HG03175 (cell line): ENCODE measurements around the gene RASL10B.
"Not testable (repeated sequence)": the region's sequence is repeated elsewhere in the genome, so short reads cannot be mapped to it uniquely, and the experiment has no call there.

ENCODE experiments used
- ATAC-seq: cut with Tn5 transposase; IDR thresholded peaks from one replicate; pipeline ENCODE4 v1.9.1; 2021; ENCODE audit warnings: mild to moderate bottlenecking, moderate library complexity; ENCODE audit not compliant: unreplicated experiment

Gene RASL10B, protein sequence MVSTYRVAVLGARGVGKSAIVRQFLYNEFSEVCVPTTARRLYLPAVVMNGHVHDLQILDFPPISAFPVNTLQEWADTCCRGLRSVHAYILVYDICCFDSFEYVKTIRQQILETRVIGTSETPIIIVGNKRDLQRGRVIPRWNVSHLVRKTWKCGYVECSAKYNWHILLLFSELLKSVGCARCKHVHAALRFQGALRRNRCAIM

GRCh38 chr17:35731239-35731916 lies at the start of gene RASL10B:
RASL10B (plus strand) TSS chr17:35731639; CDS start chr17:35735185, 3,546 bp downstream.
- ATAC-seq = no peak

- ATAC-seq = no peak
Measured at GRCh38 chr17:35683591-35683990, 47.8 kb upstream of the RASL10B start.

DNA sequence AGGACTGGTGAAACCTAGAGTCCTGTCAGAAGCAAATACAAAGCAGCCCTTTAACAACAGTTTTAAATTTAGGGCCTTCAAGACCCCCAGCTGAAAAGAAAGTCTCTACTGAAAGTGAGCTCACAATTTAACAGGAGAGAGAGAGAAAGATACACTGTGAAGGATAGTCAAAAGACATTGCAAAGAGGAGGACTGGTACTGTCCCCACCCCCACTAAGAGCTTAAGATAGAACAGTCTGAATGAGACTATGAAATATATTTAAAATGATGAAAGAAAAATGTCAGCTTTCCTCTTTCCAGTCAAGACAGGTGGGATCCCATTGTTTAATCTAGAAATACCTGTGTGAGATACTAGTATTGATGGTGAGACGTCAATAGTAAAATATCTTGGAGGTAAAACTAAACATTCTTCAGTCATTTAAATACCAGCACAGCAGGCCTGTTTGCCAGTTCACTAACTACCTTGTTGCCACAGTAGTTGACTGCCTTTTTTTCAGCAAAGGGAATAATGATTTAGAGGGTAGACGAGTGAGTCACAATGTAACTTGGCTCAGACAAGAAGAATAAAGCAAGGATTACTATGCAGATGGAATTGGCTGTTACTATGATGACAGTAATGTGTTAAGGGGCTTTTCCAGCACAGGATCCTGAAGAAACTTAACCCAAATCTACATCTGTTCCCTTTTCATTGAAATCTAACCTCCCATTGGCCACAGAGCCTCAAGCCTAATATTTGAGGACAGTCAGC lies 47.2 kb upstream of the RASL10B start:
- ATAC-seq = no peak

- ATAC-seq = no peak
Measured at GRCh38 chr17:35692512-35693210, 38.8 kb upstream of the RASL10B start.

DNA sequence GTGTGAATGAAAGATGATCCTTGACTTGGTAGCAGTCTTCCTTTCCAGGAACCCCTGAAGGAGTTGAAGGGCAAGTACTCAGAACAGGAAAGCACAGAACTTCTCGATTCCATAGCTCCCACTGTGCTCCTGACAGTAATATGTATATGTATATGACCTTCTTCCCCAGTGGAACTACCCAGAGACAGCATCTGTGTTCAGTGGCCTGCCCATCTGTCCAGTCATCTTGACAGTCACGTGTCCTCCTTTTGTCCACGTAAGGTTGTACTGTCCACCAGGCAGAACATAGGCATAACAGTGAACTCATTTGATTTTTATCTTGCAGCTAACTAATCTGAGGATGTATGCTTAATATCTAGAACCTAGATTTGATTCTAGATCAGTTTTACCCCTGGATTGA lies 37.8 kb upstream of the RASL10B start:
- ATAC-seq = no peak

- ATAC-seq = no peak
Measured at GRCh38 chr17:35694906-35695305, 36.5 kb upstream of the RASL10B start.

GRCh38 chr17:35695613-35696012 lies 35.8 kb upstream of the RASL10B start:
- no peak for ATAC-seq

GRCh38 chr17:35698800-35699199 lies 32.6 kb upstream of the RASL10B start:
- ATAC-seq = no peak

GRCh38 chr17:35700150-35700549 lies 31.3 kb upstream of the RASL10B start:
- ATAC-seq = no peak

DNA sequence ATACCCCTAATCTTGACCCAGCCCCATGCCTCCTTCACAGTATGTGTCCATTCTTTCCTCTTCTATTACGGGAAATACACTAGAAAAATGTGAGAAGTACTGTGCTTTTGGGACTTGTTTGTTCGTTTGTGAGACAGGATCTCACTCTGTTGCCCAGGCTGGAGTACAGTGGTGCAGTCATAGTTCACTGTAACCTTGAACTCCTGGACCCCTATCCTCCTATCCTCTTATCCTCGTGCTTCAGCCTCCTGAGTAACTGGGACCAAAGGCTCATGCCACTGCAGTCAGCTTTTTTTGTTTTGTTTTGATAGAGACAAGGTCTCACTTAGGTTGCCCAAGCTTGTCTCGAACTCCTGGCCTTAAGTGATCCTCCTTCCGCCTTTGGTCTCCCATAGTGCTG lies 29.9 kb upstream of the RASL10B start:
- ATAC-seq = no peak

DNA sequence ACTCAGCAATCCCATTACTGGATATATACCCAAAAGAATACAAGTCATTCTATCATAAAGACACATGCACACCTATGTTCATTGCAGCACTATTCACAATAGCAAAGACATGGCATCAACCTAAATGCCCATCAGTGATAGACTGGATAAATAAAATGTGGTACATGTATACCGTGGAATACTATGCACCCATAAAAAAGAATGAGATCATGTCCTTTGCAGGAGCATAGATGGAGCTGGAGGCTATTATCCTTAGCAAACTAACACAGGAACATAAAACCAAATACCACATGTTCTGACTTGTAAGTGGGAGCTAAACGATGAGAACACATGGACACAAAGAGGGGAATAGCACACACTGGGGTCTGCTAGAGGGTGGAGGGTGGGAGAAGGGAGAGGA lies 28.1 kb upstream of the RASL10B start:
- not testable (repeated sequence) for ATAC-seq

GRCh38 chr17:35705230-35705629 lies 26.2 kb upstream of the RASL10B start:
- ATAC-seq = no peak

DNA sequence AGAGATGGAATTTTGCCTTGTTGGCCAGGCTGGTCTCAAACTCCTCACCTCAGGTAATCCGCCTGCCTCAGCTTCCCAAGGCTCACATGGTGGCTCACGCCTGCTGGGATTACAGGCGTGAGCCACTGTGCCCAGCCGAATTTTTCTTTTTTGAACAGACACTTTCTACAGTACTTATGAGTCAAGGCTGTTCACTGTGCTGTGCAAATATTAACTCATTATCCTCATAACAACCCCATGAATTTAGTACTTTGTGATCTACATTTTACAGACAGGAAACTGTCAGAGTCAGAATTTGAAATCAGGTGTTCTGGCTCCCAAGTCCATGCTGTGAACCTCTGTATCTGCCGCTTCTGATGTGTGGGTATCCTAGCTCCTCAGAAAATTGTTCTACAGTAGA lies 25.7 kb upstream of the RASL10B start:
- no peak for ATAC-seq

- ATAC-seq = no peak
Measured at GRCh38 chr17:35708149-35708548, 23.3 kb upstream of the RASL10B start.

DNA sequence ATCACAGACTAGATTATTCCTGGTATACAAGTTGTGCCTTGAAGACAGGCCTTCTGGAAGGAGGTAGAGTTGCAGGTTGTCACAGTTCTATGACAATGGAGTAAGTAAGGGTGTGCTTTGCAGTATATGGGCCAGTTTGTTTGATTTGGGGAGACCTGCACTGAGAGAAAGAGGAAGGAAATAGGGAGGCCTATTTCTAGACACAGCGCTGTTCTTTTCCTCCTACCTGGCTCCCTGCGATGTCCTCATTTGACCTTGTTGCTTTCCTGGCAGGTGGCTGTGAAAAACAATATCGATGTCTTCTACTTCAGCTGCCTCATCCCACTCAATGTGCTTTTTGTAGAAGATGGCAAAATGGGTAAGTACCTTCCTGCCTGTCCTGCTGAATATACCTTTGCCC lies 22.5 kb upstream of the RASL10B start:
- no peak for ATAC-seq

GRCh38 chr17:35709874-35710273 lies 21.6 kb upstream of the RASL10B start:
- ATAC-seq = no peak

- no peak for ATAC-seq
Measured at GRCh38 chr17:35710950-35711349, 20.5 kb upstream of the RASL10B start.

- no peak for ATAC-seq
Measured at GRCh38 chr17:35713069-35713728, 18.2 kb upstream of the RASL10B start.

DNA sequence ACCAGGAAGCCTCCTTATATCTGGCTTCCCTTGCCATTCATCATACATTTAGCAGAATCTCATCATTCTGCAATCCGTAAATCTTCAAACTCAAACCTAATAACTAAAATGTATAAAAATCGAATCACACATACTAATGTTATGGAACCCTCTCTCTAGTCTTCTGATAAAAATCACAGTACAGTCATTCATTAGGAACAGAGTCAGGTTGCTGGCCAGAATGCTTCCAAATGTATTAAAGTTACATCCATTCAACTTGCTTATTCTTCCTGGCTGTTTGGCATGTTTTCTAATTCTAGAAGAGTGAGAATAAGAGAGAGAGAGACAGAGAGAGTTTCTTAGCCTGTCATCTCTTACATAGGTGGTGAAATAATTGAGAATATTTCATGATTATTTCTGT lies 16.5 kb upstream of the RASL10B start:
- ATAC-seq = no peak

DNA sequence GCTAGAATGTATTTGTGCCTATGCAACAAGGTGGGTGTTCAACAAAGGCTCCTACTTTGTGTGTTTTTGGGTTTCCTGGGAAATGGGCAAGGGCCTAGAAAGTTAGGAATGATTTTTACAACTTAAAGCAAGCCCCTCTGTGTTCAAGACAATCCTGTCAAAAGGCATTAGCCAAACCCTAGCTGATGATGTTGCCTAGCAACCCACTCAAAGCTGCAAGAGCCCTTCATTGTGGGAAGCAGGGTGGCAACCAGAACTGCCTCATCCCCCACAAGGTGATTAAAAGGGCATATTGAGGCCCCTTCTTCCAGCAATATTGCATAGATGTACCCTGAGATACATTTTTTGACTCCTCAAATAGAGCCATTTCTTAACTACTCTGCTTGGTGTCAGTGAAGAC lies 16.0 kb upstream of the RASL10B start:
- ATAC-seq = no peak

DNA sequence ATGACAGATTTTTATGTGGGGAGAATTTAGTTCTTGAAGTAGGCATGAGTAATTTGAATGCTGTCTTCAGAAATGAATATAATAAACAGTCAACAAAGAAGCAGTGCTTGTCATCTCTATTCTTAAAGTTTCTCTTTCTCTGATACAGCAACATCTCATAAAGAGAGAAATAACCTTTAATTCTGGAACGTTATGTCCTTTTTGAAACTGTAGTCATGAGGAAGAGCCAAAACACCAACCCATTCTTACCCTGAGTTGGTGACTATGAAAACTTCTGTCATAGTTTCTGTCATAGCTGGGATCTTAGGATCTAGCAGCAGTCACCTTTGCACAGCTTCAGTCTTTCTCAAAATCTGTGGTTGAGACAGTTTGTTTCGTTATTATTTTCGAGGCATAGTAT lies 15.3 kb upstream of the RASL10B start:
- no peak for ATAC-seq
